NCI-H1092 (cell line): Measurements from ENCODE around the gene KRTAP10-3.
"Not testable (repeated sequence)": the region's sequence is repeated elsewhere in the genome, so short reads cannot be mapped to it uniquely, and the experiment has no call there.

Experiments
- DNase-seq: peaks from one replicate; lab custom pipeline; 2025; lab: John Stamatoyannopoulos, UW

KRTAP10-3 gene

DNA sequence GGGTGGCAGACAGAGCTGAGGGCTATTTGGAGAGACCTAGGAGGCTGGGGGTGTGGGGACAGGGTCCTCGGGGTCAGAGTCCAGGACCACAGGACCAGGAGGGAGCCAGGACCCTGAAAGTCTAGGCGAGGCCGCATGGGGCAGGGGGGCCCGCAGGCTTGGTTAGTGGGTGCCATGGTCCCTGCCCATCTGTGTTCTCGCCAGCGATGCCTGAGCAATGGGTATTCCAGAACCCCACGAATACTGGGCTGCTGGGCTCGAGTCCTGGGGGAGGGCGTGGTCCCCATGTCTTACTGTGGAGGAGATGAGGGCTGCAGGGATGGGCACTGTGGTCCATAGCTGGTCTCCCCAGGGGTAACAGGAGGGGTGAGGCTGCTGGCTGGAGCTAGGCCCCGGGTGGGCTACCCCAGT is 31.7 kb upstream of the KRTAP10-3 start:
- no peak for DNase-seq

DNA sequence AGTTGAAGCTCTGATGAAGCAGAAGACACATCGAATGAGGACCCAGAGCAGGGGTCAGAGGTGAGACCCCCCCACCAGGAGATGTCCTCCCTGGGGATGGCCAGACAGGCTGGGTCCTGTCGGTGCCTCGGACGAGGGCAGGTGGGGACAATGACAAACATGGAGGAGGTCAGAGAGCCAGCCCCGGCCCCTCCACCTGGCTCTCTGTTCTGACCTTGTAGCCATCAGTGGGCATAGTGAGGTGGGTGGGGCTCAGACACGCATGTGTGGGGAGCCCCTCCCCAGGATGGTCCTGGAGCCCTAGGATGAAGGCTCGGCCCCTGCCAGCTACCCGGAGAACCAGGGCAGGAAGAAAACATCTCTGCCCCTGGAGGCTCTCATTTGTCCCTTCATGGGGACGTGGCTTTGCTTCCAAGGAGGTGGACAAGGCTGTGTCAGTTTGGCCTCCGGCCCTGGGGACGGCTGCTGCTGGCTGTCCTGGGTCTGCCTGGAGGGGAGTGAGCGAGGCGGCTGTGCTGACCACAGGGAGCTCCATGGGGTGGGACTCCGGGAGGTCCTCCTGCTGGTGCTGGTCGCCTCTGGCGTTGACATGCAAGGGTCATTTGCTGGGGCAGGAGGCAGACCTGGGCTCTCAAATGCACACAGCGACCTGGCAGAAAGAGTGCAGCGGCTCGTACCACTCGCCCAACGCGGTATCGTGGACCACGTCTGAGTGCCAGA is 31.2 kb upstream of the KRTAP10-3 start:
- no peak for DNase-seq

DNA sequence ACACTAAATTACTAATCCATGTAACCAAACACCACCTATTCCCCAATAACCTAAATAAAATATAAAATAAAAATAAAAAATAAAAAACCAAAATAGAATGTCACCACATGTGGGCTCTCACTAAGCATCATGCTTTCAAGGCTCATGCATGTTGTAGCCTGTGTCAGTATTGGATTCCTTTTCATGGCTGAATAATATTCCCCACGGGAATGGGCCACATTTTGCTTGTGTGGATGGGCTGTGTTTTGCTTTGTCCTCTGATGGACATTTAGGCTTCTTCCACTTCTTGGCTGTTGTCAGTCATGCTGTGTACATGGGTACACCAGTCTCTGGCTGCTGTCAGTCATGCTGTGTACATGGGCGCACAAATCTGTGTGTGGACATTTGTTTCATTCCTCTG is 30.5 kb upstream of the KRTAP10-3 start:
- DNase-seq, result no peak

DNA sequence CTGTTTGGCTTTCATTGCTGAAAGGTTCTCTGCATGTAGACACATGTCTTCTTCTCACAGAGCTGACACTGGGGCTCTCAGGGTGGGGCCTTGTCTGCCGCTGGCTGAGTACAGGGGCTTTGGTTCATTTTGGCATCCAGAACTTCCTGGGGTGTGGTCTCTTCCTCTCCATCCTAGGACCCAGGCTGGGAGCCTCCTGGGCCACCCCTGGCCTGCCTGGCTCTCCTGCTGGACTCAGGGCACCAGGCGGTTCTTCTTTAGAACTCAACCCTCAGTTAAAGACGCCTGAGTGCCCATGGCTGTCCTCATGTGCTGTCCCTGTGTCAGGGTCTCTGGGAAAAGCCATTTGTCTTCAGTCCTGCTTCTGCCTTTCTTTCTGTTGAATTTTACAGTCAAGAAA is 27.3 kb upstream of the KRTAP10-3 start:
- no peak for DNase-seq

DNA sequence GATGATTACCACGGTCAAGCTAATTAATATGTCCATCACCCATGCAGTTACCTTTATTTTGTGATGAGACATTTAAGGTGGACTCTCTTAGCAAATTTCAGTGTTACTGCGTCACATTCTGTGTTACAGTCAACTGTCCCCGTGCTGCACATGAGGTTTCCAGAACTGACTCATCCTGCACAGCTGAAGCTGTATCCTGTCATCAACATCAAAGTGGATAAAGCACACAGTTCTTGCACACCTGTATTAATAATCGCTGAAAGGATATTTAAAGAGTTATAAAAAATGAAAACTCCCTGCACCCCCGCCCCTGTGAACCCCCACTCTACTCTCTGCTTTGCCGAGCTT is 25.2 kb upstream of the KRTAP10-3 start:
- no peak for DNase-seq

GRCh38 chr21:44583089-44583799 is 24.6 kb upstream of the KRTAP10-3 start:
- DNase-seq, result no peak

DNA sequence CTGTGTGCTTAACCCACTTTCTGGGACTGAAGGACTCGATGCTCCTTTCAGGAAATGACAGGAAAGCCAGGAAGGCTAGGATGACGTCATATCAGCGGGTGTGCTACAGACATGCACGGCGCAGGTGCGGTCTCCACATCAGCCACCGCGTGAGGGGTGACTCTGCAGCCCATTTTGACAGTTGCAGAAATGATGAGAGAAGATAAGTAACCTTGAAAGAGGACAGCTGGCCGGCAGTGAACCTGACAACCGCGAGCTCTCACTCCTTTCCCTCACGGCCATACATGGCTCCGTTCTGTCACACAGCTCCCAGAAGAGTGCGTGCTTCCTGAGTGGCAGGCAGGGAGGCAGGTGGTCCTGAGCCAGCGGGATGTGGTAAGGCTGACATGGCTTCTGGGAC is 23.5 kb upstream of the KRTAP10-3 start:
- no peak for DNase-seq

GRCh38 chr21:44581158-44581557 is 22.6 kb upstream of the KRTAP10-3 start:
- DNase-seq, result no peak

DNA sequence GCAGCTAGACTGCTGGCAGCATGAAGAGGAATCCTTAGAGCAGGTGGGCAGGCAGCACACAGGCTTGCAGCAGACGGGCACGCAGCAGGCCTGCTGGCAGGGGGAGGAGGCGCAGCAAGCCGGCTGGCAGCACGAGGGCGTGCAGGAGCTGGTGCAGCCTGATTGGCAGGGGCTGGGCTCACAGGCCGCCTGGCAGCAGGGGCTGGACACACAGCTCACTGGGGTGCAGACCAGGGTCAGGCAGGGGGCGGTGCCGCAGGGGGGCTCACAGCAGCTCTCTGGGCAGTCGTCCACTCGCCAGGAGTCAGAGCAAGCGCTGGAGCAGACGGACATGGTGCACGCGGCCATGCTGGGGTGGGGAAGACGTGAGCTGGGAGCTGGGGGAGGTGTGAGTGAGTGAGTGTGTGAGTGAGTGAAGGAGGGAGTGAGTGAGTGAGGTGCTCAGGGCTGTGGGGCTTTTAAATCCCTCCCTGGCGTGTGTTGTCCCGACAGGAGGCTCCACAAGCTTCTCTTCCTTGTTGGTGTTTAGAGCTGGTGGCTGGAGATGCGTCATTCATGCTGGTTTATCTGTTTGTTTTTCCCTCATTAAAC is 21.7 kb upstream of the KRTAP10-3 start, which contains the start of gene KRTAP10-5:
TSS of gene KRTAP10-5 (minus strand) at position 374 of the 591 bp plus-strand sequence. CDS start at position 348, 26 bp downstream.
- not testable (repeated sequence) for DNase-seq

GRCh38 chr21:44579833-44580144 is 21.2 kb upstream of the KRTAP10-3 start:
- DNase-seq, result no peak

- no peak for DNase-seq
Observed at GRCh38 chr21:44579056-44579832, 20.6 kb upstream of the KRTAP10-3 start.

- no peak for DNase-seq
Observed at GRCh38 chr21:44578371-44579055, 19.9 kb upstream of the KRTAP10-3 start.

GRCh38 chr21:44576025-44576420 is 17.4 kb upstream of the KRTAP10-3 start:
- DNase-seq, result no peak

DNA sequence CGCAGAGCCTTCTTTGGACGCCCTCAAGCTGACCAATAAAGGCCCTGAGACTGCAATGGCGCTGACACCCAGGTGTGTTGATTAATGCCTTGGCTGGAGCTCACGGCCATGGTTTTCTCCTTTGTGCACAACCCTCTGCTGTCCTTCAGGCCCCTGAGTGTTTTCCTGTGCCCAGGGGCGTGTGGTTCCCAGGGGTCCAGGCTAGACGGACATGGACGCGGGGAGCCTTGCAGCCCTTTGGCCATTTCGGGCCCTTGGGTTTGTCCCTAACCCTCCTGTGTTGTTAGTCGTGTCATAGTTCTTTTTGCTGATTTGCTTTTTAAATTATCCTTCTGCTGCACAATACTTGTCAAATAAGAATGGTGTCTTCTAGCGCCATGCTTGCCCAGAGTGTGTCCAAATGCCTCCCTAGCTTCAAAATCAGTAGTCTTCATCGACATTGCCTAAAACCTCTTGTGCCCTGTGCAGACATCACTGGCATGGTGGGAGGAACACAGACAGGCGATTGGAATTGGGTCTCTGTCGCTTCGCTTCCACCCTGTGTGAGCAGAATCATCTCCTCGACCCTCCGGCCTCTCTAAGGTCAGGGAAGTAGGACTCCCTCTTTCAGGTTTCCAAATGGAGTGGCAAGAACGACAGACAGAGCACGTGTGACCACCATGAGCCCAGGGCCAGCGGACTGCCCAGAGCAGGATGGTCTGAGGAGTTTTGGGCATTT is 16.9 kb upstream of the KRTAP10-3 start:
- no peak for DNase-seq

DNA sequence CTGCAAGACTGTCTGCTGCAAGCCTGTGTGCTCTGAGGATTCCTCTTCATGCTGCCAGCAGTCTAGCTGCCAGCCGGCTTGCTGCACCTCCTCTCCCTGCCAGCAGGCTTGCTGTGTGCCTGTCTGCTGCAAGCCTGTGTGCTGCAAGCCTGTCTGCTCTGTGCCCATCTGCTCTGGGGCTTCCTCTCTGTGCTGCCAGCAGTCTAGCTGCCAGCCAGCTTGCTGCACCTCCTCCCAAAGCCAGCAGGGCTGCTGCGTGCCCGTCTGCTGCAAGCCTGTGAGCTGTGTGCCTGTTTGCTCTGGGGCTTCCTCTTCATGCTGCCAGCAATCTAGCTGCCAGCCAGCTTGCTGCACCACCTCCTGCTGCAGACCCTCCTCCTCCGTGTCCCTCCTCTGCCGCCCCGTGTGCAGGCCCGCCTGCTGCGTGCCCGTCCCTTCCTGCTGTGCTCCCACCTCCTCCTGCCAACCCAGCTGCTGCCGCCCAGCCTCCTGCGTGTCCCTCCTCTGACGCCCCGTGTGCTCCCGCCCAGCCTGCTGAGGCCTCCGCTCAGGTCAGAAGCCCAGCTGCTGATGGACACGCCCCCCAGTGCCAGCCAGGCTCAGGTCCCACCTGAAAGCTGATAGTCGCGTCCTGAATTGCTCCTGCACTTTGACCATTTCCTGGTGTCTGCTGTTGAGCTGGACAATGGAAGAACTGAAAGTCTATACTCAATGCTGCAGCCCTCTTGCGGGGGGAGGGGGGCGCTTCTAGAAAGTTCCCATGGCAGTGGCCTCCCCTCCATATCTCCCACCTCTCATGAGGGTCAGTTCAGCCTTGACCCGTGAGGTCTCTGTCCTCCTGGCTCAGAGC is 16.1 kb upstream of the KRTAP10-3 start:
- no peak for DNase-seq

GRCh38 chr21:44573630-44574456 is 15.2 kb upstream of the KRTAP10-3 start, which contains the start of gene KRTAP10-4:
Gene KRTAP10-4, plus strand, starts transcription at chr21:44573729. Its CDS starts 30 bp downstream, at chr21:44573759.
- not testable (repeated sequence) for DNase-seq

DNA sequence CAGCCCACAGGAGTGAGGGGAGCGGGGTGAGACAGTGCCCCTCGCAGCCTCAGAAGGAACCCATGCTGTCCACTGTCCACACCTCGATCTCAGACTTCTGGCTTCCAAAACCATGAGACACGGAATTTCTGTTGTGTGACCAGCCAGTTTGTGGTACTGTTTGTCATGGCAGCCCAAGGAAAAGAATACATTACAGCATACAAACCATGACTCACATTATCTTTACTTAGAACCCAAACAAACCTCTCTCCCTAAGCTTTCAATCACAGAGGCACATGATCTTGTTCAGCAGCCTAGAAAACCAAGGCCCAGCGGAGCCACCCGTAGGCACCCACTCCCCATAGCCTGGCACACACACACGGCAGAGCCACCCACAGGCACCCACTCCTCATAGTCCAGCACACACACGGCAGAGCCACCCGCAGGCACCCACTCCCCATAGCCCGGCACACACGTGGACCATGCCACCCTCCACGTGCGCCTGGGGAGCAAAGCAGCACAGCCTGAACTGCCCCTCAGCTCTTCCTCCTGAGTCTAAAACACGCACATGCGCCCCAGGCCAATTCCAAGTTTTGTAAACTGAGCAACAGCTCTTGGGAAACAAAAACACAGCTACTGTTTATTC is 14.5 kb upstream of the KRTAP10-3 start:
- no peak for DNase-seq

- no peak for DNase-seq
Observed at GRCh38 chr21:44571844-44572782, 13.5 kb upstream of the KRTAP10-3 start.
